Measurements from ENCODE around the gene PTPRN2. TPM values are rescaled to one million over a fixed set of nuclear protein-coding genes. Genes with fewer than 3 reads are reported as not detected.

The PTPRN2 gene
- total and polyA plus RNA-seq, 2 donors from 2014 or later = 4.8 to 6.2 TPM

- H3K4me3 ChIP-seq (ENCODE audit: low read length in 3 of 3) = no peak overlapping the region
- DNase-seq = peak in 1 of 5 donors; percentile 36
- H3K4me1 ChIP-seq (ENCODE audit: control insufficient read depth in 2 of 3, insufficient read depth in 2 of 3, low read depth in 1 of 3, low read length in 3 of 3) = no peaks in the 10 kb centered on the region
- TF ChIP-seq CTCF (IDR thresholded peaks at IDR 0.05; ENCODE audit: borderline replicate concordance, extremely low read depth, insufficient read depth) = no peak
- no peaks in the 10 kb centered on the region for H3K36me3 ChIP-seq (ENCODE audit: control insufficient read depth in 2 of 3, insufficient read depth in 3 of 3, low read length in 3 of 3)
- no peak overlapping the region for H3K9ac ChIP-seq (ENCODE audit: low read length in 3 of 3)
- no peak for FAIRE-seq
- H3K27ac ChIP-seq (ENCODE audit: low read depth in 2 of 2, low read length in 2 of 2) = no peak overlapping the region
- H3K9me3 ChIP-seq (ENCODE audit: control insufficient read depth in 2 of 3, insufficient read depth in 1 of 3, low read length in 3 of 3) = no peaks in the 10 kb centered on the region
- no peaks in the 10 kb centered on the region for H3K27me3 ChIP-seq (ENCODE audit: control insufficient read depth, insufficient read depth, low read length)
- intact Hi-C loops (cut with DNase I) = no loop called here
Measured at GRCh38 chr7:157926521-157927150, 661.0 kb downstream of the PTPRN2 start.

GRCh38 chr7:157926107-157926506 is 661.5 kb downstream of the PTPRN2 start:
- Histone ChIP-seq H3K36me3 (ENCODE audit: control insufficient read depth in 2 of 3, insufficient read depth in 3 of 3, low read length in 3 of 3) (no peaks in the 10 kb centered on the region), H3K9ac (ENCODE audit: low read length in 3 of 3) (no peak overlapping the region), H3K27ac (ENCODE audit: low read depth in 2 of 2, low read length in 2 of 2) (no peak overlapping the region), H3K9me3 (ENCODE audit: control insufficient read depth in 2 of 3, insufficient read depth in 1 of 3, low read length in 3 of 3) (no peaks in the 10 kb centered on the region), H3K27me3 (ENCODE audit: control insufficient read depth, insufficient read depth, low read length) (no peaks in the 10 kb centered on the region), H3K4me3 (ENCODE audit: low read length in 3 of 3) (no peak overlapping the region), H3K4me1 (ENCODE audit: control insufficient read depth in 2 of 3, insufficient read depth in 2 of 3, low read depth in 1 of 3, low read length in 3 of 3) (no peaks in the 10 kb centered on the region)
- intact Hi-C loops (cut with DNase I) = no loop called here
- TF ChIP-seq CTCF (IDR thresholded peaks at IDR 0.05; ENCODE audit: borderline replicate concordance, extremely low read depth, insufficient read depth) = no peak
- DNase-seq = no peak
- no peak for FAIRE-seq

GRCh38 chr7:157925383-157925875 is 662.2 kb downstream of the PTPRN2 start:
- no peak for TF ChIP-seq CTCF (IDR thresholded peaks at IDR 0.05; ENCODE audit: borderline replicate concordance, extremely low read depth, insufficient read depth)
- FAIRE-seq (no peak), DNase-seq (peak in 1 of 5 donors; percentile 56)

More at GRCh38 chr7:157925383-157925875, 662.2 kb downstream of the PTPRN2 start:
- H3K4me3 ChIP-seq (ENCODE audit: low read length in 3 of 3) = no peak overlapping the region
- H3K27me3 ChIP-seq (ENCODE audit: control insufficient read depth, insufficient read depth, low read length) = no peaks in the 10 kb centered on the region
- no peak overlapping the region for H3K9ac ChIP-seq (ENCODE audit: low read length in 3 of 3)
- no peaks in the 10 kb centered on the region for H3K4me1 ChIP-seq (ENCODE audit: control insufficient read depth in 2 of 3, insufficient read depth in 2 of 3, low read depth in 1 of 3, low read length in 3 of 3)
- intact Hi-C loops (cut with DNase I) = no loop called here
- H3K27ac ChIP-seq (ENCODE audit: low read depth in 2 of 2, low read length in 2 of 2) = no peak overlapping the region
- no peaks in the 10 kb centered on the region for H3K9me3 ChIP-seq (ENCODE audit: control insufficient read depth in 2 of 3, insufficient read depth in 1 of 3, low read length in 3 of 3)
- H3K36me3 ChIP-seq (ENCODE audit: control insufficient read depth in 2 of 3, insufficient read depth in 3 of 3, low read length in 3 of 3) = no peaks in the 10 kb centered on the region

All from kidney (tissue), 14 donors.